GM21367 (cell line): ENCODE data around the gene DEPDC7.

Experiments
- ATAC-seq: cut with Tn5 transposase; IDR thresholded peaks from one replicate; pipeline ENCODE4 v1.9.1; 2021; ENCODE audit not compliant: unreplicated experiment

DEPDC7 gene

DNA sequence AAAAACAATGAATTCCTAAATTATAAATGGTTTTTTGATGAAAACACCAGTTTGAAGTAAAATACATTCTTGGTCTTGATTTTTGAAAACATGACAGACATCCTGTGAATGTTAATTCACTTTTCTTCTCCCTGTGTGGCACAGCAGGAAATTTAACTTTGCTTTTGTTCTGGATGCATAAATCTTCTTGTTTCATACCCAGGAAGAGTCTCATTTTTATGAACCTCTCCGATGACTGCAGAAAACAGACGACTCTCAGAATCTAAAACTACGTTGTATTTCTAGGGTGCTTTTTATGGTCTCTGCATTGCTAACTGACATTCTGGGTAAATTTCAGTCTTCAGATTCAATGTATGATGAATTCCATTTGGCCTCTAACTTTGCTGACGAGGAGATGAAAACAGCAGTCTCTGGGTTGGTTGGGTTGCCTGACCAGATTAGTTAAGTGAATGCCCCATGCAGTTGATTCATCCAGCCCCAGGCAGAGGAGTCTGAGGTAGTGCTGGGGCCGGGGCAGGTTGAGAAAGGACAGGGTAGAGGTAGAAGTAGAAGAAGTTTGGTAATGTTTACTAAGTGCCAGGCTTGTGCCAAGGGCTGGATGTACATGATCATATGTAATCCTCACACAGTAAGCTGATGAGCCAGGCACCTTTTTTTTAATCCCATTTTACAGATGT, 43.8 kb downstream of the DEPDC7 start:
- no peak for ATAC-seq

DNA sequence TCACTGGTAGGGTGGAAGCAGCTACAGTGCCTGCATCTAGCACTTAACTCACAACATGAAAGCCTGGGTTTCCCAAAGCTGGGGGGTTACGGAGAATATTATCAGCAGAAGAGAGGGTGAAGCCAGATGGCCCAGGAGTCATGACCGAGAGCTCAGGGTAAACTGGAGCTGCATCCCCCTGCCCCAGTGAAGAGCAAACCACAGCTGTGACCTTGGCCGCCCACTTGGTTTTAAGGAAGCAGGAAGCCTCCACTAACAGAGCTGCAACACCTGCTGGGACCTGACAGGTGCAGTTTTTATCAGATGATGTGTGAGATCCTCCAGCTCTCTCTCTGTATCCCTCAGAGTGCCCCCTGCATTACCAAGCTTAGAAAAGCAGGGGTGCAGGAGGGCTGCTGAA, 44.6 kb downstream of the DEPDC7 start:
- ATAC-seq = no peak

DNA sequence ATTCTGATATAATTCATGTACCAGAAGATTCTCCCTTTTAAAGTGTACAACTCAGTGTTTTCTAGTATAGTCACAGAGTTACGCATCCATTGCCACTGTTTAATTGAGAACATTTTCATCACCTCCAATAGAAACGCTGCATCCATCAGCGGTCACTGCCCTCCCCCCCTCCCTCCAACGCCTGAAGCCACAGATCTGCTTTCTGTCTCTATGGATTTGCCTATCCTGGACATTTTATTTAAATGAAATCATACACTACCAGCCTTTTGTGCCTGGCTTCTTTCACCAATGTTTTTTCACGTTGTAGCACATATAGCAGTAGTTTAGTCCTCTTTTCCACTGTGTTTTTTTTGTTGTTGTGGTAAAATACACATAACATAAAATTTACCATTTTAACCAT, 46.5 kb downstream of the DEPDC7 start:
- no peak for ATAC-seq

DNA sequence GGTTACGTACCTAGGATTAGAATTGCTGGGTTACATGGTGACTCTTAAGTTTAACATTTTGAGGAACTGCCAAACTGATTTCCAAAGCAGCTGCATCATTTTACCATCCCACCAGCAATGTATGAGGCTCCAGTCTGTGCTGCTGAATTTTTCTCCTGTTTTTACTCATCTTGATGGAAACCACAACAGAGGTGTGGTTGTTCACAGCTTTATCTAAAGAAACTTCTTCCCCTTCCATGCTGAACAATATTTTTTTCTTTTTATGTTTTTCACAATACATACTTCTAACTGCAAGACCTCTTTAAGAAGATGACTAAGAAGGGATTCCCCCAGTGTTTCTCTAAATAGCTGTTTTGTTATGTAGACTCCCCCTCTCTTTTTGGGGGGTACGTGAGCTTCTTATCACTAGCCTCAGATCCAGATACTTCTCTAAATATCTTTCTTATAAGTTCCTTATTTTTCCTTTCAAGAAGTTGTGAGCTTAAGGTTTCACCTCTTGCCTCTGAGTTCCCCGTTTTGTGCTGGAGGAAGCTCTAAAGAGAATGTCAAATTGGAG, 47.7 kb downstream of the DEPDC7 start:
- ATAC-seq = no peak

DNA sequence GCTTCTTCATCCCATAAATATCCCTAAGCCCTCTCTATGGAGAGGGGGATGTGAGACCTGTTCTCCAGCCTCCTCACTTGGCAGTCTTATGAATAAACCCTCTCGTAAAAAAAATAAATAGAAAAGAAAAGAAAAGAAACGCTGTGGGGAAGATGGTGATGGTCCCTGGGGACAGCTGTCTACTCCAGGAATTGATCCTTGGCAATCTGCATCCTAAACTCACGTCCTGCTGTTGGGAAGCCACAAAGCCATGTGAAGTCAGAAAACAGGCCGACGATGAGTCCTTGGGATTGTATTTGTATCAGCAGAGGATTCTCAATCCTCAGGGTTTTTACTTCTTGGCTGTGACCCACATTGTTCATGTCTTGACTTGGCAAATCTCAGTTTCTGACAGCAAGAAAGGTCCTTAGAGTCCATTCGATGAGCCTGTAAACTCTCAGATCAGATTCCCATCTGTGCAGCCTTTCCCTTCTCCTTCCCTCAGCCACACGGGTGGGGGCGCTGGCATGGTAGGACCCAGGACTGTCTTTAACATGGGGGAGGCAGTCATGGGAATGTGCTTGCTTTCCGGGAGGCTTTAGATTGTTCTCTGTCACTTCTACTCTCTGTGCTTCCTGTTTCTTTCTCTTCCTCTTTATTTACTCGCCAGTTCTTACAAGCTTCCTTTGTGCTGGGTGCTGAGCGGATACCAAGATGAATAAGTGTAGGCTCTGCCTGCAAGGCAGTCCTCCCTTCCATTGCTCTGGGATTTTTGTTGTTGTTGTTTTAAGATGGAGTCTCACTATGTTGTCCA, 48.6 kb downstream of the DEPDC7 start:
- no peak for ATAC-seq

DNA sequence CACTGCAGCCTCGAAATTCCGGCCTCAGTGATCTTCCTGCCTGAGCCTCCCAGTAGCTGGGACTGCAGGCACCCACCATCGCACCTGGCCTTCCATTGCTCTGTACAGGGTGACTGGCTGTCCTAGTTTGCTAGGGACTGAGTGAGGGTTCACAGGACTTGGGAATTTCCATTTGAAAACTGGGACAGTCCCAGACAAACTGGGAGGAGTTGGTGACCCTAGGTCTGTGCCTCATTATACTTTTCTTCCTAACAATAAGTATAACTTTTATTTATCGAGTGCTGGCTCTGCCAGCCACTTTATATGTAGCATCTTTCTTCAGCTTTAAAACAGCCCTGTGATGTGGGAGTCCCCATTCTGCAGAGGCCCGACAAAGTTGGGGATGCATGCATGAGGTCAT, 49.2 kb downstream of the DEPDC7 start:
- no peak for ATAC-seq

DNA sequence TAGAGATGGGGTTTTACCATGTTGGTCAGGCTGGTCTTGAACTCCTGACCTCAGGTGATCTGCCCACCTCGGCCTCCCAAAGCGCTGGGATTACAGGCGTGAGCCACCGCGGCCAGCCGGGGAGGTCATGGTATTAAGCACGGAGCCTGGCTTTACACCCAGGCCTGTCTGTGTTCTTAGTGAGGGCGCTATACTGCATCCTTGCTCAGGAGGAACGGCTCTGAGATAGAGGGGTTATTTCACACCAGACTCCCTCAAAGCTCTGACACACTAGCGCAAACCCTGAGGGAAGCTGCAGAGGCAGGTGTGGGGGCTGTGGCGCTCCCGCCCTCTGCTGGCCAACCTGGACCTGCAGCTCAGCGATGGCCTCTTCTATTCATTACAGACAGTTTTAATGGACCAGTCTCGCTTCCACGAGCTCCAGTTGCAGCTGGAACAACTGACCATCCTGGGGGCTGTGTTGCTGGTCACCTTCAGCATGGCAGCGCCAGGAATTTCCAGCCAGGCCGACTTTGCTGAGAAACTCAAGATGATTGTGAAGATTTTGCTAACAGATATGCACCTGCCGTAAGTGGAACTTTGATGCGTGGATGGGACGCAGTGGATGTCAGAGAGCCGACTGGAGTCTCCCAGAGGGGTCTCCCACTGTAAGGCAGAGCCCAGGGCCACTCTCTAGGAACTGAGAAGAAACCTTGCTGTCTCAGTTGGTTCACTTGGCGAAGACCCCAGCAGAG, 49.9 kb downstream of the DEPDC7 start:
- no peak for ATAC-seq

DNA sequence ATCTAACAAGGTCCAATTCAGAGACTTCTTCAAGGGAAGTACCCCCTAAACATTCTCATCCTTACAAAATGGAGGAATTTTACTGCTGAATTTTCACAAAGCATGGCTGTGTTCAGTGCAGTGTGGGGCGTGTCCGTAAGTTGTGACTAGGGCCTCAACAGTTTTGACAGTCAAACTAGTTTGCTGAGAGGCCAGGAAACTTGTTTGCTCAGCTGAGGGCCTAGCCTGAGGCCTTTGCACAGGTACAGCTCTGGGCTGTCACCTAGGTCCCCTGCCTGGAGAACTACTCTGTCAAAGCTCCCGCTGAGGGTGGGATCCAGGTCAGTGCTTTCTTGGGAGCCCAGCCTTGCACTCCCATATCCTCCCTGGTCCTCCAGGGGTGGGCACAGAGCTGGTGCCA, 51.6 kb downstream of the DEPDC7 start:
- no peak for ATAC-seq

DNA sequence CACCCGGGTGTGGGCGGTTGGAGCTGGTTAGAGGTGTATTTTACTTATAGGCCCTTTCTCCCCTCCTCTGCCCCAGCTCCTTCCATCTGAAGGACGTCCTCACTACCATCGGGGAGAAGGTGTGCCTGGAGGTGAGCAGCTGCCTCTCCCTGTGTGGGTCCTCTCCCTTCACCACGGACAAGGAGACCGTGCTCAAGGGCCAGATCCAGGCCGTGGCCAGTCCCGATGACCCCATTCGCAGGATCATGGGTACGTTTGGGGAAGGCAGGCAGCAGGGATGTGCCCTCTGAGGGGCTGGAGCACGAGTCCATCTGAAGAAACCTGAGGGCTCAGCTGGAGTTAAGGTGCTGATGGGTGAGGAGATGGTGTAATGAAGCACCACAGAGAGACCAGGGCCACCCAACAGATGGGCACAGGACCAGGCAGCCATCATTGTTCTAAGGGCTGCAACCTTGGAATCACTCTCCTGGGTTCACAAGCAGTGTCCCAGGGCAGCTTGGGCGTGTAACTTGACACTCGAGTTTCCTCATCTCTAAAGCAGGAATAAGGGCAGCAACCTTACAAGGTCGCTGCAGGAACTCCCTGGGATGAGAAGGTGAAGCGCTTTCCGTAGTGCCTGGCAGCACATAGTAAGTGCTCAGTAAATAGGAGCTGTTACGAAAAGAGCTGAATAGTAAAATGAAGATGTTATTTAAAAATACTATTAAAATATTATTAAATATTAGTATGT, 53.1 kb downstream of the DEPDC7 start:
- ATAC-seq = no peak

DNA sequence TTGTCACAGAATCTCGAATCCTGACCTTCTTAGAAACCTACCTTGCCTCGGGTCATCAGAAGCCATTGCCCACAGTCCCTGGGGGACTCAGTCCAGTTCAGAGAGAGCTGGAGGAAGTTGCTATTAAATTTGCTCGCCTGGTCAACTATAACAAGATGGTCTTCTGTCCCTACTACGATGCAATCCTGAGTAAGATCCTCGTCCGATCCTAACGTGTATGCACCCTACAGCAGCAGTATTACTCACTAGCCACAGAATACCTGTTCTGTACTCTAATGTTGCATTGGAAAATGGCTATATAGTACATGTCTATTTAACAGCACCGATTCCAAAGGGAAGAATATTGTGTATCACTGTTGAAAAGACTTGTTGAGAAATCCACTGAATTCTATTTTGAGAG, 56.8 kb downstream of the DEPDC7 start:
- no peak for ATAC-seq
